NCI-H2107 treated with DMSO at 0.1 percent for 48 hours (cell line): ENCODE measurements around the gene COG5.
"Not testable (repeated sequence)": the region's sequence is repeated elsewhere in the genome, so short reads cannot be mapped to it uniquely, and the experiment has no call there.

Experiments used
- DNase-seq: peaks from one replicate; lab custom pipeline; 2025; ENCODE audit not compliant: unreplicated experiment; lab: John Stamatoyannopoulos, UW

Gene COG5

GRCh38 chr7:107167483-107168232, 396.1 kb downstream of the COG5 start:
- DNase-seq: peak; percentile 53

- DNase-seq: no peak
Observed at GRCh38 chr7:107166736-107167426, 396.8 kb downstream of the COG5 start.

DNA sequence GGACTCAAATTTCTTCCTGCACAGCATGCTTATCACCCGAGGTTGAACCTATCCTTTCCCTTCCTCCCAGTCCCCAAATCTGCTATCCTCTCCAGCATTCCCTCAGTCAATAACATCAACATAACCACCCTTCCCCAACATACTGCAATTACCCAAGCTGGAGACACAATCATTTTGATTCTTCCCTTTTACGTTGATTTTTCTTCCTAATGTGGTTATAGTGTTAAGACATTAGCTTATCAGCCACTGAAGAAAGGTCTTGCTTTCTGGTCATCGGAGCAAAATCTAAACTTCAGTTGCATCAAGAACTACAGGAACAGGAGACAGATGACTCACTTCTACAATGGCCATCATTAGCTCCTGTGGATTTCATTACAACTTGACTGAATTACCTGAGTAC, 398.4 kb downstream of the COG5 start:
- DNase-seq: no peak

GRCh38 chr7:107164092-107164491, 399.6 kb downstream of the COG5 start:
- no peak for DNase-seq

DNA sequence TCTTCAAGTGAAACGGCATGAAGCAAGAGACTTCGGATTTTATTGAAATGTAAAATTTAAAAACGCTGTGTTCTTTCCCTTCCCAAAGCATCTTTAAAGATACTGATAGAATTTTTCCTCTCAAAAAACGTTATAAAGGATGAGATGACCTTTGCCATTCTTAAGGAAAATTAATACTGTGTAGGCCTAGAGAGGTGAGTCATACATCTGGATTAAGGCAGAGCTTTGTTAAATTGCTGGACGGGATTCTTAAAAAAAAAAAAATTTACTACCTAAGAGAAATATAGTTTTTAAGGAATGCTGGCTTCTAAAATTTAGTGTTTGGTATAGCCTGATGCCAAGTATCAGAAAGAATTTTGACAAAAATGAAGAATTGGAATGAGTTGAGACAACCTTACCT, 401.2 kb downstream of the COG5 start:
- no peak for DNase-seq

GRCh38 chr7:107161415-107161814, 402.3 kb downstream of the COG5 start:
- no peak for DNase-seq

DNA sequence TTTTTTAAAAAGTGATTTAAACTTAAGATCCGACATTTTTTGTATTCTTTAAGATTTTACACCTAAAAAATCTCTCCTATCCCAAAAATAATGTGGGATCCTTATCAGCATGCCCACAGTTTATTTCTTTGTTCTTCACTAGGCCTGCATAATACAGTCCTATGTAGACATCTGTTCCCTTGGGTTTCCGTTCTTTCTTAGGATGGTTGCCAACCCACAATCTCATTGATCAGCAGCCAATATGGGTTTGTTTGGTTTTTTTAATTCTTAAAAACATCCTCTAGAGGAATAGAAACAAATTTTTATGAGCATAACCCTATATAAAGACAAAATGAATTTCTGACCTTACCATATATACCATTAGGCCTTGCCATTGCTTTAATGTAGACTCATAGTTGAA, 403.3 kb downstream of the COG5 start:
- no peak for DNase-seq

DNA sequence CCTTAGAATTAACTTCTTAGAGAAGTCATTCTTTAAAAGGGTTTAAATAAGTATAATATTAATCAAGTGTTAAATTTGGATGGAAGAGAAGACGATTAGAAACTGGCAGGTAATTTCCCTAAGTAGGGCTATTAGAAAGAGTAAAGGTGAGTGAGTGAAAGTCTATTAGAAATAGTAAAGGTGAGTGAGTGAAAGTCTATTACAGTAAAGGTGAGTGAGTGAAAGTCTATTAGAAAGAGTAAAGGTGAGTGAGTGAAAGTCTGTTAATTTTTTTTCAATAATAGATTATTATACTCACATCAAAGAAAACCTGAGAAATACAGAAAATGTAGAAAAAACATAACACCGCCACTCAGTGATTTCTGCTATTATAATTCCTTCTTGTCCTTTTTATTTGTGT, 405.7 kb downstream of the COG5 start:
- DNase-seq: no peak

GRCh38 chr7:107157091-107157490, 406.6 kb downstream of the COG5 start:
- DNase-seq: no peak

GRCh38 chr7:107155726-107156125, 408.0 kb downstream of the COG5 start:
- not testable (repeated sequence) for DNase-seq

- no peak for DNase-seq
Observed at GRCh38 chr7:107154826-107155225, 408.9 kb downstream of the COG5 start.

DNA sequence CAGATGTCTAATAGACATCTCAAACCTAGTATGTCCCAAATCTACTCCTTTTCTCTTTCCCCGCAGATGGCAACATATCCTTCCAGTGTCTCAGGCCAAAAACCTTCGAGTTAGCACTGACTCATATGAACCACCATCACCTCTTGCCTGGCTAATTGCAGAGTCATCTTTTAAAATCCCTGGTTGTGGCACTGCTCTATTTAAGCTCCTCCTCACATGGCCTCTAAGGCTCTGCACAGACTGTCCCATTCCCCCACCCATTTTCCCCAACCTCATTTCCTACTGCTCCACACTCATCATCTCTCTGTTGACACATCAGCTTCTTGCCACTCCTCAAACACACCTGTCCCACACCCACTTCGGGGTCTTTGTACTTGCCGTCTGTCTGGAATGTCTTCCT, 411.7 kb downstream of the COG5 start:
- DNase-seq: no peak
